ENCODE measurements around the gene ZG16B.
A peak's percentile ranks its signal among the peaks of the same experiment; 100 is the strongest.

The ZG16B gene

GRCh38 chr16:2835638-2836493, 5.8 kb downstream of the ZG16B start:
- TF ChIP-seq CTCF (IDR thresholded peaks at IDR 0.05; ENCODE audit: extremely low read depth, insufficient read depth, missing control alignments): no peak
- in situ Hi-C loops (cut with MboI; ENCODE audit: low pct_unique_long_range_greater_than_20kb, low sequenced_read_pairs, unreplicated experiment): no loop called here
- DNase-seq (ENCODE audit: low spot score): no peak

- in situ Hi-C loops (cut with MboI; ENCODE audit: low pct_unique_long_range_greater_than_20kb, low sequenced_read_pairs, unreplicated experiment): no loop called here
- no peak for TF ChIP-seq CTCF (IDR thresholded peaks at IDR 0.05; ENCODE audit: extremely low read depth, insufficient read depth, missing control alignments)
These were observed 6.8 kb downstream of the ZG16B start for GRCh38 chr16:2836646-2837508.

GRCh38 chr16:2838928-2839327, 8.8 kb downstream of the ZG16B start:
- in situ Hi-C loops (cut with MboI; ENCODE audit: low pct_unique_long_range_greater_than_20kb, low sequenced_read_pairs, unreplicated experiment): no loop called here
- peak; percentile 82 for DNase-seq (ENCODE audit: low spot score)
- peak; percentile 73 for TF ChIP-seq CTCF (IDR thresholded peaks at IDR 0.05; ENCODE audit: extremely low read depth, insufficient read depth, missing control alignments)

More at GRCh38 chr16:2836646-2837508, 6.8 kb downstream of the ZG16B start:
- no peak for DNase-seq (ENCODE audit: low spot score)

- no peak for TF ChIP-seq CTCF (IDR thresholded peaks at IDR 0.05; ENCODE audit: extremely low read depth, insufficient read depth, missing control alignments)
- no peak for DNase-seq (ENCODE audit: low spot score)
- in situ Hi-C loops (cut with MboI; ENCODE audit: low pct_unique_long_range_greater_than_20kb, low sequenced_read_pairs, unreplicated experiment): no loop called here
These were observed 9.7 kb downstream of the ZG16B start for GRCh38 chr16:2839650-2840450.

GRCh38 chr16:2840914-2841313, 10.8 kb downstream of the ZG16B start:
- in situ Hi-C loops (cut with MboI; ENCODE audit: low pct_unique_long_range_greater_than_20kb, low sequenced_read_pairs, unreplicated experiment): no loop called here
- no peak for TF ChIP-seq CTCF (IDR thresholded peaks at IDR 0.05; ENCODE audit: extremely low read depth, insufficient read depth, missing control alignments)
- no peak for DNase-seq (ENCODE audit: low spot score)
